Smooth muscle cell (in vitro differentiated cells): ENCODE results near the gene XAGE5. TPM values are rescaled to one million over a fixed set of nuclear protein-coding genes. Genes with fewer than 3 reads are reported as not detected.
"Not testable (repeated sequence)": the region's sequence is repeated elsewhere in the genome, so short reads cannot be mapped to it uniquely, and the experiment has no call there.

Source experiments
- DNase-seq: peaks from one replicate; lab custom pipeline; 2025; ENCODE audit not compliant: unreplicated experiment; lab: John Stamatoyannopoulos, UW
- H2AFZ ChIP-seq: fragments of 200-600 bp; sonication (generic); 2 replicates; pipeline ENCODE4 v1.6.0; 2016; ENCODE audit warnings: antibody characterized with exemption, low read depth, mild to moderate bottlenecking
- H3F3A ChIP-seq: fragments of 200-600 bp; sonication (generic); 2 replicates; pipeline ENCODE4 v1.6.0; 2017; ENCODE audit warnings: antibody characterized with exemption, low read depth
- H3K27ac ChIP-seq: fragments of 200-600 bp; sonication (generic); 2 replicates; pipeline ENCODE4 v1.5.1; 2016; ENCODE audit warnings: low read depth, mild to moderate bottlenecking
- H3K27me3 ChIP-seq: fragments of 200-600 bp; sonication (generic); 2 replicates; pipeline ENCODE4 v1.6.1; 2016; ENCODE audit warnings: low read depth, mild to moderate bottlenecking
- H3K36me3 ChIP-seq: fragments of 200-600 bp; sonication (generic); 2 replicates; pipeline ENCODE4 v1.5.1; 2016; ENCODE audit warnings: low read depth
- H3K4me1 ChIP-seq: fragments of 200-600 bp; sonication (generic); 2 replicates; pipeline ENCODE4 v1.5.1; 2016; ENCODE audit warnings: low read depth
- H3K4me2 ChIP-seq: fragments of 200-600 bp; sonication (generic); 2 replicates; pipeline ENCODE4 v1.6.0; 2016; ENCODE audit warnings: mild to moderate bottlenecking
- H3K4me3 ChIP-seq: fragments of 200-600 bp; sonication (generic); 2 replicates; pipeline ENCODE4 v1.5.1; 2016; ENCODE audit warnings: mild to moderate bottlenecking
- H3K79me2 ChIP-seq: fragments of 200-600 bp; sonication (generic); 2 replicates; pipeline ENCODE4 v1.6.0; 2016; ENCODE audit warnings: low read depth, mild to moderate bottlenecking
- H3K9ac ChIP-seq: fragments of 200-600 bp; sonication (generic); 2 replicates; pipeline ENCODE4 v1.6.0; 2016; ENCODE audit warnings: low read depth
- H3K9me3 ChIP-seq: fragments of 200-600 bp; sonication (generic); replicated peaks from 2 replicates; pipeline ENCODE4 v1.5.1; 2016; ENCODE audit warnings: low read depth
- H4K20me1 ChIP-seq: fragments of 200-600 bp; sonication (generic); 2 replicates; pipeline ENCODE4 v1.6.0; 2016; ENCODE audit warnings: low read depth
- CTCF ChIP-seq: fragments of 200-600 bp; sonication (generic); IDR thresholded peaks from 2 replicates; pipeline ENCODE4 v1.5.1; 2017; ENCODE audit warnings: borderline replicate concordance, mild to moderate bottlenecking, antibody characterized with exemption; ENCODE audit not compliant: insufficient read depth, poor library complexity, severe bottlenecking
- WGBS: methylation state at CpG from one replicate; pipeline ENCODE4 v1.1.7; 2016; ENCODE audit warnings: low lambda C conversion rate; 5-methylcytosine and 5-hydroxymethylcytosine counted together
- polyA plus RNA-seq: library from polyadenylated mRNA; unstranded; fragments of >200 nt; fragmentation: Nextera tagmentation; extraction: Ambion mirVana; gene quantifications from 2 replicates; pipeline ENCODE4 v1.2.1, GENCODE V29; 2016
- total RNA-seq: library from RNA; depleted of rRNA; stranded (reverse); fragments of >200 nt; gene quantifications from 2 replicates; pipeline ENCODE4 v1.2.3, GENCODE V29; 2014

The XAGE5 gene
- total and polyA plus RNA-seq, 2 experiments from 2014 or later: not detected

DNA sequence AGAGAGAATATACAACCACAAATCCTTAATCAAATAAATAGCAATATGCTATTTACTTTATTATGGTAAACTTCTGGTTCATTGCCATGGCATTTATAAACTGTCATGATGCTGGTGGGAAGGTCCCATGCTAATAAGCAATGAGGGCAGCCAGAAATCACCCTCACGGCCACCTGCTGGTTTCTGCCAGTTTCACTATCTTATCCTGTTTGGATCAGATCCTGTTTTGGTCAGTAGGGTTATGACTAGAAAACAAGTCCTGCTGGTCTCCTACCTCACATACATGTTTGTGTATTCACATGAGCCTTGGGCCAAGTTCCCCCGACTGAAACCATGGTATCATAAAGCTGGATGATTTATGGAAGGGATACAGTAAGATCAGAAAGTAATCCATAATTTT, 28.1 kb downstream of the XAGE5 start:
- Histone ChIP-seq H3F3A (no peaks in the 10 kb centered on the region), H3K27ac (no peak overlapping the region), H3K9ac (no peak overlapping the region), H3K27me3 (no peaks in the 10 kb centered on the region), H3K4me3 (no peak overlapping the region), H3K4me1 (no peaks in the 10 kb centered on the region), H2AFZ (no peak overlapping the region), H3K9me3 (no peaks in the 10 kb centered on the region), H3K4me2 (no peak overlapping the region), H4K20me1 (no peaks in the 10 kb centered on the region), H3K79me2 (no peaks in the 10 kb centered on the region), H3K36me3 (no peaks in the 10 kb centered on the region)
- TF ChIP-seq CTCF: no peak
- DNase-seq: no peak
- 81% methylated on average over 2 of the region's 2 CpGs for WGBS

DNA sequence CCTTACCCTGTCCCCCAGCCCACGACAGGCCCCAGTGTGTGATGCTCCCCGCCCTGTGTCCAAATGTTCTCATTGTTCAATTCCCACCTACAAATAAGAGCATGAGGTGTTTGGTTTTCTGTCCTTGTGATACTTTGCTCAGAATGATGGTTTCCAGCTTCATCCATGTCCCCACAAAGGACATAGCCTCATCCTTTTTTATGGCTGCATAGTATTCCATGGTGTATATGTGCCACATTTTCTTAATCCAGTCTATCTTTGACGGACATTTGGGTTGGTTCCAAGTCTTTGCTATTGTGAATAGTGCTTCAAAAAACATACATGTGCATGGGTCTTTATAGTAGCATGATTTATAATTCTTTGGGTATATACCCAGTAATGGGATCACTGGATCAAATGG, 32.5 kb downstream of the XAGE5 start:
- 69% methylated on average over 3 of the region's 3 CpGs for WGBS
- not testable (repeated sequence) for H3K36me3 ChIP-seq, H3F3A ChIP-seq, H3K9me3 ChIP-seq, H2AFZ ChIP-seq, H3K4me2 ChIP-seq, H3K27ac ChIP-seq, H3K79me2 ChIP-seq, H3K27me3 ChIP-seq, H4K20me1 ChIP-seq, H3K9ac ChIP-seq, H3K4me1 ChIP-seq, H3K4me3 ChIP-seq, DNase-seq

GRCh38 chrX:52852110-52852860, 41.2 kb downstream of the XAGE5 start:
- no peaks in the 10 kb centered on the region for H3K4me1 ChIP-seq
- 73% methylated on average over 9 of the region's 9 CpGs for WGBS
- no peak overlapping the region for H2AFZ ChIP-seq
- H3K79me2 ChIP-seq: no peaks in the 10 kb centered on the region
- DNase-seq: no peak
- no peaks in the 10 kb centered on the region for H3F3A ChIP-seq
- H3K27me3 ChIP-seq: no peaks in the 10 kb centered on the region
- no peaks in the 10 kb centered on the region for H4K20me1 ChIP-seq
- H3K27ac ChIP-seq: no peak overlapping the region
- H3K4me2 ChIP-seq: no peak overlapping the region
- no peak for TF ChIP-seq CTCF
- no peaks in the 10 kb centered on the region for H3K36me3 ChIP-seq
- H3K9me3 ChIP-seq: no peaks in the 10 kb centered on the region
- no peak overlapping the region for H3K9ac ChIP-seq
- no peak overlapping the region for H3K4me3 ChIP-seq

GRCh38 chrX:52856991-52857525, 46.0 kb downstream of the XAGE5 start:
- H3K27ac ChIP-seq, DNase-seq, H3K36me3 ChIP-seq, H3K79me2 ChIP-seq, H3K9ac ChIP-seq, H3K4me3 ChIP-seq, H3K9me3 ChIP-seq, H3F3A ChIP-seq, H2AFZ ChIP-seq, H3K4me1 ChIP-seq, H3K4me2 ChIP-seq, H3K27me3 ChIP-seq, H4K20me1 ChIP-seq: not testable (repeated sequence)
- 39% methylated on average over 4 of the region's 4 CpGs for WGBS
